GM19023 (cell line): ENCODE measurements around the gene FOSL2.

Experiments
- ATAC-seq: cut with Tn5 transposase; IDR thresholded peaks from one replicate; pipeline ENCODE4 v1.9.1; 2021; ENCODE audit warnings: mild to moderate bottlenecking, moderate library complexity; ENCODE audit not compliant: unreplicated experiment

Gene FOSL2

GRCh38 chr2:28430377-28430765 lies 37.7 kb downstream of the FOSL2 start:
- ATAC-seq: no peak

GRCh38 chr2:28430788-28431418 lies 38.2 kb downstream of the FOSL2 start:
- no peak for ATAC-seq

GRCh38 chr2:28431741-28432140 lies 39.1 kb downstream of the FOSL2 start:
- no peak for ATAC-seq

GRCh38 chr2:28432362-28432761 lies 39.7 kb downstream of the FOSL2 start:
- ATAC-seq: no peak

- no peak for ATAC-seq
Observed at GRCh38 chr2:28433215-28433614, 40.6 kb downstream of the FOSL2 start.

GRCh38 chr2:28433935-28434599 lies 41.4 kb downstream of the FOSL2 start:
- ATAC-seq: no peak

- ATAC-seq: no peak
Observed at GRCh38 chr2:28434600-28434989, 41.9 kb downstream of the FOSL2 start.

GRCh38 chr2:28435241-28435640 lies 42.6 kb downstream of the FOSL2 start:
- ATAC-seq: no peak

GRCh38 chr2:28435814-28436351 lies 43.2 kb downstream of the FOSL2 start:
- no peak for ATAC-seq

GRCh38 chr2:28436525-28437051 lies 43.9 kb downstream of the FOSL2 start:
- ATAC-seq: no peak

GRCh38 chr2:28437149-28437835 lies 44.6 kb downstream of the FOSL2 start:
- ATAC-seq: no peak

- ATAC-seq: no peak
Observed at GRCh38 chr2:28437918-28438317, 45.3 kb downstream of the FOSL2 start.

- ATAC-seq: no peak
Observed at GRCh38 chr2:28438532-28439063, 45.9 kb downstream of the FOSL2 start.

- ATAC-seq: no peak
Observed at GRCh38 chr2:28439127-28439526, 46.5 kb downstream of the FOSL2 start.

GRCh38 chr2:28439763-28440162 lies 47.1 kb downstream of the FOSL2 start:
- no peak for ATAC-seq

GRCh38 chr2:28442328-28442727 lies 49.7 kb downstream of the FOSL2 start:
- ATAC-seq: no peak

GRCh38 chr2:28444956-28445355 lies 52.3 kb downstream of the FOSL2 start:
- ATAC-seq: no peak

GRCh38 chr2:28445448-28446258 lies 53.0 kb downstream of the FOSL2 start:
- no peak for ATAC-seq

- no peak for ATAC-seq
Observed at GRCh38 chr2:28446531-28446930, 53.9 kb downstream of the FOSL2 start.

GRCh38 chr2:28447086-28447485 lies 54.4 kb downstream of the FOSL2 start:
- no peak for ATAC-seq
